ENCODE data around the gene RANBP1.

DNA sequence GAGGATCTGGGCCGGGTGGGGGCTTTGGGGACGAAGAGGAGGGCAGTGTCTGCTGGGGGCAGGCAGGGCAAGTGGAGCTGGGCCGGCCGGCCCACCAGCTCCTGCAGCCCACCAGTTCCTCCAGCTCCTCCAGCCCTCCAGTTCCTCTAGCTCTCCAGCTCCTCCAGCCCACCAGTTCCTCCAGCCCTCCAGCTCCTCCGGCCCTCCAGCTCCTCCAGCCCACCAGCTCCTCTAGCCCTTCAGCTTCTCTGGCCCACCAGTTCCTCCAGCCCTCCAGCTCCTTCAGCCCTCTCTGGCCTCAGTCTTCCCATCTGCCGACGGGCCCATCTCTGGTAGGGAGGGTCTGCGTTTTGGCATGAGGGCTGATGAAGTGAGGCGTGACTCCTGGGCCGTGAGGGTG lies 44.1 kb downstream of the RANBP1 start:
- TF ChIP-seq, protein P1, sequence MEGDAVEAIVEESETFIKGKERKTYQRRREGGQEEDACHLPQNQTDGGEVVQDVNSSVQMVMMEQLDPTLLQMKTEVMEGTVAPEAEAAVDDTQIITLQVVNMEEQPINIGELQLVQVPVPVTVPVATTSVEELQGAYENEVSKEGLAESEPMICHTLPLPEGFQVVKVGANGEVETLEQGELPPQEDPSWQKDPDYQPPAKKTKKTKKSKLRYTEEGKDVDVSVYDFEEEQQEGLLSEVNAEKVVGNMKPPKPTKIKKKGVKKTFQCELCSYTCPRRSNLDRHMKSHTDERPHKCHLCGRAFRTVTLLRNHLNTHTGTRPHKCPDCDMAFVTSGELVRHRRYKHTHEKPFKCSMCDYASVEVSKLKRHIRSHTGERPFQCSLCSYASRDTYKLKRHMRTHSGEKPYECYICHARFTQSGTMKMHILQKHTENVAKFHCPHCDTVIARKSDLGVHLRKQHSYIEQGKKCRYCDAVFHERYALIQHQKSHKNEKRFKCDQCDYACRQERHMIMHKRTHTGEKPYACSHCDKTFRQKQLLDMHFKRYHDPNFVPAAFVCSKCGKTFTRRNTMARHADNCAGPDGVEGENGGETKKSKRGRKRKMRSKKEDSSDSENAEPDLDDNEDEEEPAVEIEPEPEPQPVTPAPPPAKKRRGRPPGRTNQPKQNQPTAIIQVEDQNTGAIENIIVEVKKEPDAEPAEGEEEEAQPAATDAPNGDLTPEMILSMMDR (IDR thresholded peaks at IDR 0.05): no peak
- TF ChIP-seq POLR2AphosphoS5 (IDR thresholded peaks at IDR 0.05; ENCODE audit: insufficient read depth in 1 of 2, low read depth in 1 of 2) (no peak), POLR2A (IDR thresholded peaks at IDR 0.05) (no peak)

All from vagina (tissue), 2 donors.